Adrenal gland (tissue), 5 donors: ENCODE results near the gene ATXN1.

Source experiments
- POLR2A ChIP-seq, 2 donors: fragments of 450-650 bp; IDR thresholded peaks; one replicate each; pipeline ENCODE4 v1.6.1; 2017; ENCODE audit warnings: antibody characterized with exemption in 2 of 2, mild to moderate bottlenecking in 2 of 2, moderate library complexity in 1 of 2
- TF ChIP-seq, protein P1 (sequence below), 6 experiments: fragments of 450-650 bp in 4 of 6; fragments of 200-600 bp in 2 of 6; sonication (generic) in 1 of 6; IDR thresholded peaks; 1 replicate in 5 of 6; 2 replicates in 1 of 6; pipeline versions ENCODE4 v1.5.1 to v1.8.0; 2016 to 2021; ENCODE audit warnings: antibody characterized with exemption in 6 of 6, mild to moderate bottlenecking in 2 of 6, moderate library complexity in 1 of 6
- donor health status: DM: no; HTN: no; CAD: no.

DNA sequence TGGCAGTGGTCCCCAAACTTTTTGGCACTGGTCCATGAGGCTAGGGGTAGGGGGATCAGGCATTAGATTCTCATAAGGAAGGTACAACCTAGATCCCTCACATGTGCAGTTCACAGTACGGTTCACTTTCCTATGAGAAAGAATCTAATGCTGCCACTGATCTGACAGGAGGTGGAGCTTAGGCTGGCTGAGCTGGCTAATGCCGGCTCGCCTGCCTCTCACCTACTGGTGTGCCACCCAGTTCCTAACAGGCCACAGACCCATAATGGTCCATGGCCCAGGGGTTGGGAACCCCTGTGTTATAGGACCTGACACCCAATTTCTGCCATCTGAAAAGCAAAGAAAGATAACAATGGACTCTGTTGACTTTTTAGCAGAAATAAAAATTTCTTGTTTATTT is 323.3 kb downstream of the ATXN1 start:
- no peak for TF ChIP-seq POLR2A (IDR thresholded peaks at IDR 0.05)
- TF ChIP-seq, protein P1, sequence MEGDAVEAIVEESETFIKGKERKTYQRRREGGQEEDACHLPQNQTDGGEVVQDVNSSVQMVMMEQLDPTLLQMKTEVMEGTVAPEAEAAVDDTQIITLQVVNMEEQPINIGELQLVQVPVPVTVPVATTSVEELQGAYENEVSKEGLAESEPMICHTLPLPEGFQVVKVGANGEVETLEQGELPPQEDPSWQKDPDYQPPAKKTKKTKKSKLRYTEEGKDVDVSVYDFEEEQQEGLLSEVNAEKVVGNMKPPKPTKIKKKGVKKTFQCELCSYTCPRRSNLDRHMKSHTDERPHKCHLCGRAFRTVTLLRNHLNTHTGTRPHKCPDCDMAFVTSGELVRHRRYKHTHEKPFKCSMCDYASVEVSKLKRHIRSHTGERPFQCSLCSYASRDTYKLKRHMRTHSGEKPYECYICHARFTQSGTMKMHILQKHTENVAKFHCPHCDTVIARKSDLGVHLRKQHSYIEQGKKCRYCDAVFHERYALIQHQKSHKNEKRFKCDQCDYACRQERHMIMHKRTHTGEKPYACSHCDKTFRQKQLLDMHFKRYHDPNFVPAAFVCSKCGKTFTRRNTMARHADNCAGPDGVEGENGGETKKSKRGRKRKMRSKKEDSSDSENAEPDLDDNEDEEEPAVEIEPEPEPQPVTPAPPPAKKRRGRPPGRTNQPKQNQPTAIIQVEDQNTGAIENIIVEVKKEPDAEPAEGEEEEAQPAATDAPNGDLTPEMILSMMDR (IDR thresholded peaks at IDR 0.05) = no peak
